ENCODE results near the gene LRRC36.
"Not testable (repeated sequence)": the region's sequence is repeated elsewhere in the genome, so short reads cannot be mapped to it uniquely, and the experiment has no call there.

LRRC36 gene

DNA sequence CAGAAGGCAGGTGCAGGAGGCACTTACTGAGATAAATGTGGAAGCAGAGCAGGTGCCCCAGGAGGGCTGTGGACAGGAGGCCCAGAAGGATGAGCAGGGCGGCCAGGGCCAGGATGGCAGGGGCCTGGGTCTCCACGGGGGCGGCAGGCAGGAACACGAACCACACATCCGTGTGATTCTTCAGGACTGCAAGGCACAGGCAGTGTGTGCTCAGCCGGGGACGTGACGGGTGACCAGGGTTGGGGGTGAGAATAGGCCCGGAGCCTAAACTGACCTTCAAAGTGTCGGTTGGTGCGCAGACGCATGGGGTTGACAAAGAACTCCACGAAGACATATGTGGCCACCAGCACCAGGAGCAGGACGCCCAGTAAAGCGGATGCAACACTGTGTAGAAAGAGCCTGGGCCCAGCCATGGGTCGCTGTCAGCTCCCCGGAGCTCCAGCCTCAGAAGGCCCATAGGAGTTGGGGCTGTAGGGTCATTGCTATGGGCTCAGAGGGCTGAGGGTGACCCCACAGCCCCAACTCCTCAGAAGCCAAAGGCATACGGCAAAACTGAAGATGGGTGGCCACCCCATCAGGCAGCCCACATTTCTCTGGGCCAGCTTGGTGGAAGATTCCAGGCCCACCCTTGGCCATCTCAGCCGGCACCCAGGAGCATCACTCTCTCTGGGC, 72.1 kb downstream of the LRRC36 start:
- H3K27ac ChIP-seq = no peak overlapping the region
- DNase-seq (ENCODE audit: low read depth, low spot score) = no peak

DNA sequence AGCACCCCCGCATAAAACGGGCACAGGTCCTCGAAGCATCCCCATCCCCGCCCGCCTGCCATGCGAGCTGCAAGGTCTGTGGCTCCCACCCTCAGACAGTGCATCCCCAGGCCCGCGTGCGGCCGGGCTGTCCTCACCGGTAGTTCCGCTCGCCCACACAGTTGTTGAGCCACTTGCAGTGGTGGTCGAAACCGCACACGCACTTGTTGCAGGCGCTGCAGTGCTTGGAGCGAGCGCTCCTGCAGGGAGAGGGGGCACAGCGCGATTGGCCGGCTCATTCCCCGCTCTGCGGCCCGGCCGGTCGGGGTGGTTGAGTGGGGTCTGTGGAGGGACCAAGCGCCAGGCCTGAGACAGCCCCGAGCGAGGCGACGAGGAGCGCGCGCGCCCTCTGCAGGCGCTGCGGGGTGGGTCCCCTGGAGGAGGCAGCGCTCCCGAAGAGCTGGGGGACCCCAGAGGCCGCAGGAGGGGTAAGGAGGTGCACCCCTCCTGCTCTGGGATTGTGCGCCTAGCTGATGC, 72.7 kb downstream of the LRRC36 start:
- DNase-seq (ENCODE audit: low read depth, low spot score) = no peak
- H3K27ac ChIP-seq = no peak overlapping the region

DNA sequence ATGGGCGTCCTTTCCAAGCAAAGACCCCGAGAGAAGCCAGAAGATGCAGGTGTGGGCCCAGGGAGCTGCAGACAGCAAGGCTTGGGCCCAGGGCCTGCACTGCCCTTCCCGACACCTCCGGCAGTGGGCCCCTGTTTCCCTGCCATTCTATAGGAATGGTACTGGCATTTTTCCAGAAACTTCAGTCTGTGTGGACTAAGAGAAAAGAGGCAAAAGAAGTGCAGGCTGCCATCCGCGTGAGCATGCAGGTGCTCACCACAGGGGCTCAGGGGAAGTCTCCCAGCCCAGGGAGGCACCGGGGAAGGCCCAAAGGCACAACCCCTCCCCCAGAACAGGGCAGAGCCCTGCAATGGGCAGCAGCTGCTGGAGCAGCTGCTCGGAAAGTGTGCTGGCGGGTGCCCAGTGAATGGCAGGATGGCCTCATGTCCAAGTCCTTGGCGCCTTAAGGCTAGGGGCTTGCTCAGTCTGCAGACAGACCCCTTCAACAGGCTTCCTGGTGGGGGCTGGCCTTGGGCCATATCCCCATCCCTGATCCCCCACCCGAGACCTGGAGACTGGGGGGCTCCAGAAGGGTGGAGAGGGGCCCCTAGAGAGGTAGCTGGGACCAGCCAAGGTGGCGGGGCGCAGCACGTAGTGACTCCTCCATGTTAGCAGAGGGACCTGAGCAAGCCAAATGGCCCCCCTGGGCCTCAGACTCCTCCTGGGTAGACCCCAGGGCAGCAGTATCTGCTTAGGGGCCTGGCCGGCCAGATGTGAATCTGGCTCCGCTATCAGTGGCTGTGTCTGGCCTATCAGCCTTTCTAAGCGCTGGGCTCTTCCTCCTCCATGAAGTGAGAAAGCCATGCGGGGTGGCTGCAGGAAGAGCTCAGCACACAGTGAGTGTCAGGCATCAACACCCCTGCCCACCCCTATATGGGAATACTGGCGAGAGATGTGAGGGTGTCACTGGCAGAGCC, 73.4 kb downstream of the LRRC36 start:
- no peak for DNase-seq (ENCODE audit: low read depth, low spot score)
- no peak overlapping the region for H3K27ac ChIP-seq

DNA sequence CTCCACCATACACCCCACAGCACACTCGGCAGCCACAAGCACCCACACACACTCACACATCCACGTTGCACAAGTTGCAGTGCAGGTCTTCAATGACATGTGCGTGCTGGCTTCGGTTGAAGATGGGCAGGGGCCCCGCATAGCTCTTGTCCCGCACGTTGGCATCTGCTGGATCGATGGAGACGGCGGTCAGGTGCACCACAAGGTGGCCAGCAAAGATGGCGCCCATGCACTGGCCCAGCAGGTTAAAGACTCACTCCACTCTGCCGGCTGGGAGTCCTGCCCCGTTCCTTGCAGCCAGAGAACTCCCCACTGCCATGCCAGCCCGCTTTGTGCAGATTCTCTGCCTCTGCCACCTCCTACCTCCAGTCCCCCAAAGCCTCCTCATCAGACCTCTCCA, 74.3 kb downstream of the LRRC36 start:
- DNase-seq (ENCODE audit: low read depth, low spot score) = no peak

DNA sequence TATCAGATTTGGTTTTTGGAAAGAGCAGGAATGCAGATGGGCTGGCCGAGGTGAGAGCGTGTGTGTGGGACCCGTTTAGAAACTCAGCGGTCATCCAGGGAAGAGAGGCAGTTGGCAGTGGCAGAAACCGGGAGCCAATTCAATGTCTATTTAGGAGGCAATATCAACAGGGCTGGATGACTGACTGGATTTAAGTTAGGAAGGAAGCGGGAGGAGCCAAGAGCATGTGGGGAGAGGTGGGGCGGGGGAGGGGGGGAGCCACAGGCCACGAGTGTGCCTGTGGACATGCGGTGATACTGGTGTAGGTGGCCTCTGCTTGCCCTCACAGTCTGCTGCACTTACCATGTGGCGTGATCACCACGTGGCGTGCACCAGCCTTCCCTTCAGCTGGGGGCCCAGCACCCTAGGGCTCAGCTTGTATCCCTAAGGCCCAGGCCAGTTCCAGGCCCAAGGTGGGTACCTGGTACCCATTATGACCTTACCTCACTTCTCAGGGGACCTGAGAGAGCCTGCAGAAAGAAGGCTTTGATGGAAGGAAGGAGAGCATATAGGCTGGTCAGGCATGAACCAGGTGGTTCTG, 77.5 kb downstream of the LRRC36 start:
- no peak for DNase-seq (ENCODE audit: low read depth, low spot score)
- peak overlapping the region; percentile 96 for H3K27ac ChIP-seq

More for the DNA sequence above, 74.3 kb downstream of the LRRC36 start:
- H3K27ac ChIP-seq = no peak overlapping the region

DNA sequence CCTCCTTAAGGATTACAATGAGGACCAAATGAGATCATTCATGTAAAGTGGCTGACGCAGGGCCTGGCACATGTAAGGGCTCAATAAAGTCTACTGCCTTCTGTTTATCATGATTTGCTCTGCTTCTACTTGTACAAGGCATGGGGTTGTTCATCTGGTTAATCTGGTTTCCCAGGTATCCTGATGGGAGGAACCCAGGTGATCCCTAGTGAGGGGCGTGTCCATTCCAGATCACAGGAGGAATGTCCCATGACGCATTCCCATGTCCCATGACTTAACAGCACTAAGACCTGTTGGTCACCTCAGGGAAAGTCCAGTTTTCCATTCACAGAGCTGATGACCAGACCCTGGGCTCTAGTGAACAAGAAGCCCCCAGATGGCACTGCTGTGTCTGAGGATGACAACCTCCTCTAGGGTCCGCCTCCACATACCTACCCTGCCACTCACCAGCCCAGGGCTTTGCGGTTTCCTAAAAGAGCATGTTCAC, 78.2 kb downstream of the LRRC36 start:
- DNase-seq (ENCODE audit: low read depth, low spot score) = peak; percentile 98
- peak overlapping the region; percentile 96 for H3K27ac ChIP-seq

DNA sequence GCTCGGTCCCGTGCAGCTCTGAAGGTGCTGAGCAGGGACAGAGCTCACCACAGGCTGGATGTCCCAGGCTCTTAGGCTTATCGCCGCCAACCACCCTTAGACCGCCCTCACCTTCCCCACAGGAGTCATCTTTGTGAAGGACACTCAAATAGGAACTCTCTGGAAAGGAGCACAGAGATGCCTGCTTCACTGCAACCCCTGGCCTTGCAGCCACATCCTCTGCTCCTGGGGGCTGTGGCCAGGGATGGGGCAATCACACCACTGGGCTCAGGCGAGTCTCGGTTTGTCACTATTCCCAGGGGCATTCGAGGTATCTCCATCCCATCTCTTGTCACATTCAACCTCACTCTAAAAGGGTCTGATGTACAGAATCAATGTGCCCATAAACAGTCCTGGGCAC, 78.7 kb downstream of the LRRC36 start:
- no peak for DNase-seq (ENCODE audit: low read depth, low spot score)
- H3K27ac ChIP-seq = peak overlapping the region; percentile 96

DNA sequence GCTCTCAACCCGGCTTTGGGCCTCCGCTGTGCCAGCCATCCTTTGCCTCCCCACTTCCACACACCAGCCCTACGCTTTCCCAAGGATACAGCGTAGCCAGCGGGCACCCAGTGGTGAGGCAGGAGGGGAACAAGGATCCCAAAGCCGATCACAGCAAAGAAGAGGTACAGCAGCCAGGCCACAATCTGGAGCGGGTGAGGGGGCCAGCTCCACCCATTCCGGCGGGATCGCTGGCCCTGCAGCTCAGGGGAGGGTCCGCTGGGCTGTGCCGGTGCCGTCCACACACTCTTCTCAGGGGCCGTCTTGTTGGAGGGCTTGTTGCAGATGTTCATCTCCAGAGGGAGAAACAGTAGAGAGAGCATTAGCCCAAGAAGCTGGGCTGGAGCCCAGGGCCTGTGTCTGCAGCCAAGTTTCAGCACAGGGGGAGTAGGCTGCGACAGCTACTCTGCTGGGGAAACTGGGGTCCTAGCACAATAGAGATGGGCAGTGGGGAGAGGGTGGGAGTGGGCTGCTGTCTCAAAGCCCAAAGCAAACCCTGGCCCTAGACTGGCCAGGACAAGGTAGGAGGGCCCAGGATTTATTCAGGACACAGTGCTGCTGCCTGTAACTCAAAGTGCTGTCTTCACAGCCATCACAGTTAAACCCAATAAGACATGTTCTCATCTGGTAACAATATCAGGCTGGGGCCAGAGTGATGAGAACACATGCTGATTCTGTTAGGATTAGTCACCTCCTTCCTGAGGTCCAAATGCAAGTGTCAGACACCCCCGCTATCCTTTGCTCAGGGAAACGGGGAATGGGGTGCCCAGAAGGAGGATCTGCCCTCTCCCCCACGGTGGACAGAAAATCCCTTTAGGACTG, 79.7 kb downstream of the LRRC36 start:
- peak overlapping the region; percentile 96 for H3K27ac ChIP-seq
- no peak for DNase-seq (ENCODE audit: low read depth, low spot score)

DNA sequence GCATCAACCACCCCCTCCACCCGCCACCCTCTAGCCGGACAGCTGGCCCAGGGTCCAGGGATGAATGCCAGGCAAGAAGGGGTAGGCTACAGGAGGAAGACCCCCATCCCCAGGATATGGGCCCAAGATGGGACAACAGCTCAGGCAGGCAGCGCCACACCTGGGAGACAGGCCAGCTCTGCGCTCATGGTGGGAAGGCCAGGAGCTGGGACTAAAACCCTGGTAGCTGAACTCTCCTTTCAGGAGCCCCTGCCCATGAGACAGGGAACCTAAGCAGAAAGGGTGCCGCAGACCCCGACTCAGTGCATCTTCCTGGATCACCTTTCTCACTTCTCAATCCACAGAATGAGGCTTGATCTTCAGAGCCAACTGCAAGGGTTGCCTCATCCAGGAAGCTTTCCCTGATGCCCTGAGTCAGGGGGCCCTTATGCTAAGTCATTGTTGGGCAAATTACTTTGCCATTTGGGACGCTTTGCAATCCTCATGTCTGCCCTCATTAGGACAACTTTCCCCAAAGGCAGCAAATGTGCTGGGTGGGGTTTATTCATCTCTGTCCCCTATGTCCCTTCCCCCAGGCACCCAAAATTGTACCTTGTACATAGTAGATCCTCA, 80.7 kb downstream of the LRRC36 start:
- peak overlapping the region; percentile 96 for H3K27ac ChIP-seq
- DNase-seq (ENCODE audit: low read depth, low spot score) = no peak

DNA sequence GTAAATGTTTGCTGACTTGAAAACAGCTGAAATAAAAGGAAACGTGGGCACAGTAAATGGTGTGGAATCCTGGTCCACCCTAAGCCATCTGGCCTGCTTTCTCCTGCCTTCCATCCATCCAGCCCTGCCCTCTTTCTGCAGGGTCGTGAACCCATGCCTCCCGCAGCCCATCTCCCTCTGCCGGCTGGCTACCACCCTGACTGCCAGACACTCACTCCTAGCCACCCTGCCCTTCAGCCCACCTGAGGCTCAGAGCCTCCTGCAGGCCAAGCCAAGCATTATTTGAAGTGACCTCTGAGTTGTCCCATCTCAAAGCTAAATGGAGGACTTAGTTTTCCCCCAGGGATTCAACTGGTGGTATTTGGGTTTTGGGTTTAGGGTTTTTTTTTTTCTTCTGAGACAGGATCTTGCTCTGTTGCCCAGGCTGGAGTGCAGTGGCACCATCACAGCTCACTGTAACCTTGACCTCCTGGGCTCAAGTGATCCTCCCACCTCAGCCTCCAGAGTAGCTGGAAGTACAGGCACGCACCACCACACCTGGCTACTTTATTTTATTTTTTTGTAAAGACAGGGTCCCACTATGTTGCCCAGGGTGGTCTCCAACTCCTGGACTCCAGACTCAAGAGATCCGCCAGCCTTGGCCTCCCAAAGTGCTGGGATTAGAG, 81.3 kb downstream of the LRRC36 start:
- peak overlapping the region; percentile 96 for H3K27ac ChIP-seq
- no peak for DNase-seq (ENCODE audit: low read depth, low spot score)

DNA sequence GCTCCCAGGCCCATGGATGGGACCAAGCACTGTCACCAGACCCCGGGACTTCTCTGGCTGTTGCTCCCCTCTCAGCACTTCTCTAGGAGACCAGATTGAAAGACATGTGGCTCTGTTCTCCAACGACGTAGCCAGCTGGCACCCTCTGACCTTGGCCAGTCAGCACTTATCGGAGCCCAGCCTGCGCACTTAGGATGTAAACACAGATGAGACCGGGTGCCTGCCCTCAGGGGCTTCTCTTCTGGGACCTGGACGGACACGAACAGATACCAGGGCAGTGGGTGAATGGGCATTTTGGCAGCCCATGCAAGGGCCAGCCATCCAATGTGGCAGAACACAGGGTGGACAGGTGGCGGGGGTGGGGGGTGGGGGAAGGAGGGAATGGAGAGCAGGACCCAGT, 83.0 kb downstream of the LRRC36 start:
- peak overlapping the region; percentile 17 for H3K27ac ChIP-seq
- no peak for DNase-seq (ENCODE audit: low read depth, low spot score)

DNA sequence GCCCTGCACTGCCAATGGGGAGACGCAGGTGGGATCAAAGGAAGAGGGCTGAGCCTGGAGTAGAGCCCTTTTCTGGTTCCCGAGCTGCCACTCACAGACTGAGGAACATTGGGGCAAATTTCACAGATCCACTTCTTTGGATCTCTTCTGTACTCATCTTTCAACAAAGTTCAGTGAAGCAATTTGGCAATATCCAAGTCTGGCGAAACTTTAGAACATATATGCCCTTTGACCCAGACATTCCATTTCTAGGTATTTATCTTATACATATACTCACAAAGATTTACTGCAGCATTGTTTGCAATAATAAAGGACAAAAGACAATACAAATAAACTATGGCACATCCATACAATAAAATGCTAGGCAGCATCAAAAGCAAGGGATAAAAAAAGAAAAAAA, 84.7 kb downstream of the LRRC36 start:
- DNase-seq (ENCODE audit: low read depth, low spot score) = no peak
- H3K27ac ChIP-seq = no peak overlapping the region

DNA sequence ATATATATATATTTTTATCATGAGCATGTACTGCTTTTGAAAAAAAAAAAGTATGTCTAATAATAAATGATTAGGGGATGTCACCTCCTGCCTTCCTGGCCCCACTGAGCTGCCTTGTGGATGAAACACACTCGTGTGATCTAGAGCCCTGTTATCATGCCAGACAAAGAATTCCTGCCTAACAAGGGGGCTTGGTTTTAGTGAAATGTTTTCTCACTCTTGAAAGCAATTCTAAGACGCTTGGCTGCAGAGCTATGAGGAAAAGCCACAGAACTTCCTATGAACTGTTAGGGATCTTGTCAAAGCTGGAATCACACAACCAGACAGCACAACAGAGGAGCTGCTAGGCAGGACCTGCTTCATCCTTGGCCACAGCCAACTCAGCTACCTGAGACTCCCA, 85.7 kb downstream of the LRRC36 start:
- no peak for DNase-seq (ENCODE audit: low read depth, low spot score)
- no peak overlapping the region for H3K27ac ChIP-seq

DNA sequence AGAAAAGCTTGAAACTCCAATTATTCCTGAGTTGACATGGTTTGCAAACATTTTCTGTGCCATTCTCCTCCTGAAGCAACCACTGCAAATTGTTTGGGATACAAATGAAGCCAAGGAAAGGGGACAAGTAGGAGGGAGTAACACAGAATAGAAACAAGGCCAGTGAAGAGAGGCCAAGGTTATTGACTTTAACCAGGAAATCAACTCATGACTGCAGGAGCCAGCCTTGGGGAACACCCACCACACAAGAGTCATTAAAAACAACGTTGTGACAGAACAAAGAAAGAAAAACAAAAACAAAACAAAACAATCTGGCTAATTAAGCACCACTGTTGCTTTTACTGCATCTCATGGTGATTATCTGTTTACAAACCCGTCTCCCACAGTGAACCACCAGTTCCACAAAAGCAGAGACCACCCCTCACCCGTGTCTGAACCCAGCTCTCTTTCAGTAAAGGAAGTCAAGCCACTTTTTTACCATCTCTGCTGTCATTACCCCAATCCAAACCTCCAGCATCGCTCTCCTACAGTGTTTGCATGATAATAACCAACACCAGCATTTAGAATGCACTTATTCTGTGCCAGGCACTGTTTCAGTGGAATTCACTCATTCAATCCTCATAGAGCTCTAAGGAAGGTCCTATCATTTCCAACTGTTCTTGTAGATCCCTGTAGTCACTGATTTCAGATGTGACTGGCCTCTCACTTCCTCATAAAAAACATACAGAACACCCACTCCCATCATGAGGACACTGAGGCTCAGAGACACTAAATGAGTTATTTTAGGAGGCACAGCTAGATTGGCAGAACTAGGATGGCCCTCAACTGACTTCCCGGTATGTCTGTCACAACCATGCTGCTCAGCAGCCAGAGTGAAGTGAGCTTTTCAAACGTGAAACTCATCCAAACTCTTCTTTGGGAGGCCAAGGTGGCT, 87.6 kb downstream of the LRRC36 start:
- H3K27ac ChIP-seq = no peak overlapping the region

DNA sequence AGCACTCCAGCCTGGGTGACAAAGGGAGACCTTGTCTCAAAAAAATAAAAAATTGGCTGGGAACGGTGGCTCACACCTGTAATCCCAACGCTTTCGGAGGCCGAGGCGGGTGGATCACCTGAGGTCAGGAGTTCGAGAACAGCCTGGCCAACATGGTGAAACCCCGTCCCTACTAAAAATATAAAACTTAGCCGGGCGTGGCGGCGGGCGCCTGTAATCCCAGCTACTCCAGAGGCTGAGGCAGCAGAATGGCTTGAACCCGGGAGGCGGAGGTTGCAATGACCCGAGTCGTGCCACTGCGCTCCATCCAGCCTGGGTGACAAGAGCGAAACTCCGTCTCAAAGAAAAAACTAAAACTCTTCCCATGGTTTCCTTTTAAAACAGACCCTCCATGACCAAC, 88.8 kb downstream of the LRRC36 start:
- DNase-seq (ENCODE audit: low read depth, low spot score) = not testable (repeated sequence)
- H3K27ac ChIP-seq = peak overlapping the region; percentile 50

More for the DNA sequence above, 87.6 kb downstream of the LRRC36 start:
- DNase-seq (ENCODE audit: low read depth, low spot score) = no peak

DNA sequence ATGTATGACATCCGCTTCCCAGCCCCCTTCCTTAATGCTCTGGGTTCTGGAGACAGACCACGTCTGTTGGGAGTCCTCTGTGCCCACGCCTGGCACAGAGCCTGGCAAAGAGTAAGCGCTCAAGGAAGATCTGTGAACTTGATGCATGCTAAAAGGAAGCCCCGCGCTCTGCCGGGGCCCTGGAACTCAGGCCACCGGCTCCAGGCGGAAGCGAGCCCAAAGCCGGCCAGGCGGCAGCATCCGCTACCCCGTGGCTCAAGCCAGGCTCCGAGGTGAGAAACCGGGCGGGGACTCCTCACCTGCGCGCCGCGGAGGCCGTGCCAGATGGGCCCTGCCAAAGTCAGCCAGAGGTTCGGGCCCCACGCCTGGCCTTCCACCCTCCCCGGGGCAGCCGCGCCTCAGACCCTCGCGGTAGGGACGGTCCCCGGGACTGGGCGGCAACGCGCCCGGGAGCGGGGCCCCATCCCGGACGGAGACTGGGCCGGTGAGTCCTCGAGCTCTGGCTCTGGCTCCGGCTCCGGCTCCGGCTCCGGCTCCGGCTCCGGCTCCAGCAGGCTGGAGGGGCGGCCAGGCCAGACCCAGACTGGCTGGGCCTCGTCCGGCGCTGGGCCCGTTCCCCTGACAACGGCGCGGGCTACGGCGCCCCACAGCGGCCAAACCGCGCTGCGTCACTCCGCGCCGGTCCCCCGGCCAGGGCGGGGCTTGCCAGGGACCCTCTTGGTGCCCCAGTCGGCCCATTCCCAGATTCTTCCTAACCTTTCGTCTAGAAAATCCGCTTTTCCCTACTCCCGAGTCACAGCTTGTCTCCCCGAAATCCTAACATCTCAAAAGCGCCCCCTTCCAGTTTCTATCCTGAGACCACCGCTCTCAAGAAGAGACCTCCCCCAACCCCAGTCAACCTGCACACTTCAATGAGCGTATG, 89.5 kb downstream of the LRRC36 start, which contains the start of gene ZDHHC1:
ZDHHC1 (minus strand) TSS at position 606 of the 922 bp plus-strand sequence. CDS start 8,702 bp downstream, outside the sequence.
- H3K27ac ChIP-seq = peak within 1 kb of the TSS; percentile 50
- DNase-seq (ENCODE audit: low read depth, low spot score) = no peak

All from epithelial cell of prostate (primary cell).